SK-N-SH (cell line): ENCODE results near the gene SCARF2. TPM values are rescaled to one million over a fixed set of nuclear protein-coding genes. Genes with fewer than 3 reads are reported as not detected.

Experiments
- CTCF ChIA-PET: fragments of 300-600, 350-600 bp; formaldehyde crosslinking; extraction: SDS; loops from one replicate; lab custom pipeline; 2021; lab: Yijun Ruan, JAX
- POLR2A ChIA-PET: fragments of 350-600 bp; sonication (Branson Sonifier 250); formaldehyde crosslinking; extraction: SDS; loops from one replicate; lab custom pipeline; 2020; ENCODE audit warnings: antibody characterized with exemption, inconsistent platforms; lab: Yijun Ruan, JAX
- DNase-seq: peaks from one replicate; pipeline ENCODE4 v3.0.0; 2012
- H2AFZ ChIP-seq: fragments of 200-600 bp; sonication (generic); 2 replicates; pipeline ENCODE4 v1.8.1; 2016; ENCODE audit warnings: antibody characterized with exemption, mild to moderate bottlenecking, low read depth
- H3F3A ChIP-seq: fragments of 200-600 bp; sonication (generic); replicated peaks from 2 replicates; pipeline ENCODE3; 2016; ENCODE audit warnings: antibody characterized with exemption, mild to moderate bottlenecking; ENCODE audit not compliant: insufficient read depth
- H3K27ac ChIP-seq, 2 experiments: fragments of 200-500 bp in 1 of 2; fragments of 200-600 bp in 1 of 2; sonication (Bioruptor generic) in 1 of 2; sonication (generic), shearing (Covaris generic) in 1 of 2; 2 replicates each; pipeline versions ENCODE4 v1.5.1 to v1.6.1; 2014 to 2016; ENCODE audit warnings: low read depth in 2 of 2, inconsistent platforms in 1 of 2, low read length in 1 of 2, mild to moderate bottlenecking in 1 of 2, mixed read lengths in 1 of 2
- H3K27me3 ChIP-seq: fragments of 200-600 bp; sonication (generic), shearing (Covaris generic); 2 replicates; pipeline ENCODE4 v1.6.1; 2016; ENCODE audit warnings: mixed run types; ENCODE audit not compliant: insufficient read depth
- H3K36me3 ChIP-seq, 2 experiments: fragments of 200-500 bp in 1 of 2; fragments of 200-600 bp in 1 of 2; sonication (Bioruptor generic) in 1 of 2; sonication (generic) in 1 of 2; replicated peaks in 1 of 2; 2 replicates each; pipeline versions ENCODE3 to v1.5.1; 2014 to 2016; ENCODE audit warnings: low read length in 1 of 2, mild to moderate bottlenecking in 1 of 2; ENCODE audit not compliant: insufficient read depth in 2 of 2, control insufficient read depth in 1 of 2
- H3K4me1 ChIP-seq, 2 experiments: fragments of 200-500 bp in 1 of 2; fragments of 200-600 bp in 1 of 2; sonication (Bioruptor generic) in 1 of 2; sonication (generic), shearing (Covaris generic) in 1 of 2; 2 replicates each; pipeline versions ENCODE4 v1.5.1 to v1.6.1; 2014 to 2016; ENCODE audit warnings: low read depth in 1 of 2, low read length in 1 of 2, mixed run types in 1 of 2; ENCODE audit not compliant: insufficient read depth in 2 of 2, control insufficient read depth in 1 of 2
- H3K4me2 ChIP-seq: fragments of 200-600 bp; sonication (generic), shearing (Covaris generic); 2 replicates; pipeline ENCODE4 v1.6.1; 2017; ENCODE audit warnings: mixed run types
- H3K4me3 ChIP-seq, 2 experiments: fragments of 200-500 bp in 1 of 2; fragments of 200-600 bp in 1 of 2; sonication (Bioruptor generic) in 1 of 2; sonication (generic), shearing (Covaris generic) in 1 of 2; 2 replicates each; pipeline versions ENCODE4 v1.5.1 to v1.8.1; 2014 to 2016; ENCODE audit warnings: low read depth in 2 of 2, inconsistent platforms in 1 of 2, low read length in 1 of 2, mild to moderate bottlenecking in 1 of 2, mixed read lengths in 1 of 2, moderate library complexity in 1 of 2
- H3K79me2 ChIP-seq: fragments of 200-600 bp; sonication (generic); 2 replicates; pipeline ENCODE4 v1.8.1; 2017; ENCODE audit warnings: mild to moderate bottlenecking; ENCODE audit not compliant: insufficient read depth
- H3K9ac ChIP-seq: fragments of 200-600 bp; sonication (generic); 2 replicates; pipeline ENCODE4 v1.6.1; 2017; ENCODE audit warnings: mixed run types
- H3K9me2 ChIP-seq: fragments of 200-600 bp; sonication (generic); 2 replicates; pipeline ENCODE4 v1.6.1; 2017; ENCODE audit warnings: mixed run types
- H3K9me3 ChIP-seq: fragments of 200-600 bp; sonication (generic); 2 replicates; pipeline ENCODE4 v1.6.1; 2017; ENCODE audit warnings: mixed run types, mild to moderate bottlenecking, moderate library complexity
- H4K20me1 ChIP-seq: fragments of 200-600 bp; sonication (generic); 2 replicates; pipeline ENCODE4 v1.6.1; 2017; ENCODE audit warnings: mild to moderate bottlenecking, mixed run types; ENCODE audit not compliant: insufficient read depth
- CHD2 ChIP-seq: fragments of 150-350 bp; IDR thresholded peaks from 2 replicates; pipeline ENCODE4 v1.6.1; 2018; ENCODE audit warnings: low read length; ENCODE audit not compliant: partially characterized antibody
- CTCF ChIP-seq: fragments of 200-600 bp; sonication (generic); IDR thresholded peaks from 2 replicates; pipeline ENCODE4 v1.6.1; 2017; ENCODE audit warnings: antibody characterized with exemption, mild to moderate bottlenecking, moderate library complexity
- ELF1 ChIP-seq: IDR thresholded peaks from 2 replicates; pipeline ENCODE4 v1.4.0; 2012
- EP300 ChIP-seq, 2 experiments: IDR thresholded peaks; 2 replicates each; pipeline versions ENCODE4 v1.4.0 to v1.6.1; 2012; ENCODE audit warnings: borderline replicate concordance in 1 of 2, low read depth in 1 of 2, low read length in 1 of 2
- EZH2phosphoT487 ChIP-seq: fragments of 200-600 bp; sonication (generic); IDR thresholded peaks from 2 replicates; pipeline ENCODE4 v1.6.1; 2017; ENCODE audit warnings: low read depth, mixed run types, mild to moderate bottlenecking, antibody characterized with exemption, moderate library complexity, borderline replicate concordance
- FOSL2 ChIP-seq: IDR thresholded peaks from 2 replicates; pipeline ENCODE4 v1.4.0; 2012; ENCODE audit warnings: low read depth, mild to moderate bottlenecking, moderate library complexity, borderline replicate concordance
- FOXJ3 ChIP-seq: sonication (generic); formaldehyde crosslinking; IDR thresholded peaks from 2 replicates; pipeline ENCODE4 v1.5.1; 2020; ENCODE audit warnings: mild to moderate bottlenecking, missing genetic modification reagents
- FOXM1 ChIP-seq: IDR thresholded peaks from 2 replicates; pipeline ENCODE4 v1.4.0; 2012; ENCODE audit warnings: low read depth, mild to moderate bottlenecking
- GABPA ChIP-seq: IDR thresholded peaks from 2 replicates; pipeline ENCODE4 v1.4.0; 2012; ENCODE audit warnings: low read depth, mild to moderate bottlenecking
- JUND ChIP-seq: IDR thresholded peaks from 2 replicates; pipeline ENCODE4 v1.4.0; 2012
- MAX ChIP-seq: IDR thresholded peaks from 2 replicates; pipeline ENCODE4 v1.4.0; 2012; ENCODE audit warnings: low read depth
- NFIC ChIP-seq: IDR thresholded peaks from 2 replicates; pipeline ENCODE4 v1.4.0; 2012; ENCODE audit warnings: borderline replicate concordance
- RCOR1 ChIP-seq: fragments of 150-350 bp; IDR thresholded peaks from 2 replicates; pipeline ENCODE4 v1.6.1; 2017; ENCODE audit warnings: antibody characterized with exemption, low read length
- RXRA ChIP-seq: IDR thresholded peaks from 2 replicates; pipeline ENCODE4 v1.4.0; 2012; ENCODE audit warnings: low read depth, mild to moderate bottlenecking, borderline replicate concordance
- SMC3 ChIP-seq: IDR thresholded peaks from 2 replicates; pipeline ENCODE4 v1.6.1; 2012; ENCODE audit warnings: low read depth, low read length, improper control_type of control experiment
- TAF1 ChIP-seq: IDR thresholded peaks from 2 replicates; pipeline ENCODE4 v1.6.1; 2012; ENCODE audit warnings: low read depth, mild to moderate bottlenecking, low read length, moderate library complexity, borderline replicate concordance
- TCF12 ChIP-seq: IDR thresholded peaks from 2 replicates; pipeline ENCODE4 v1.4.0; 2012
- TEAD4 ChIP-seq: IDR thresholded peaks from 2 replicates; pipeline ENCODE4 v1.4.0; 2012; ENCODE audit warnings: mild to moderate bottlenecking, borderline replicate concordance; ENCODE audit not compliant: insufficient read depth
- USF1 ChIP-seq: IDR thresholded peaks from 2 replicates; pipeline ENCODE4 v1.4.0; 2012; ENCODE audit warnings: low read depth, borderline replicate concordance
- YY1 ChIP-seq: IDR thresholded peaks from 2 replicates; pipeline ENCODE4 v1.4.0; 2012; ENCODE audit warnings: low read depth, mild to moderate bottlenecking
- WGBS: methylation state at CpG from one replicate; pipeline ENCODE4 v1.1.6; 2017; ENCODE audit warnings: low lambda C conversion rate; 5-methylcytosine and 5-hydroxymethylcytosine counted together
- polyA plus RNA-seq, 3 experiments: library from polyadenylated mRNA; depleted of rRNA; stranded (reverse); fragments of >200 nt; gene quantifications; 2 replicates each; pipeline ENCODE4 v1.2.3, GENCODE V29; 2012
- TF ChIP-seq, protein P1 (sequence below): IDR thresholded peaks from 2 replicates; pipeline ENCODE4; 2012
- TF ChIP-seq, protein P2 (sequence below): fragments of 150-350 bp; IDR thresholded peaks from 2 replicates; pipeline ENCODE4 v1.6.1; 2016; ENCODE audit warnings: mild to moderate bottlenecking, low read depth, low read length

Gene SCARF2
- polyA plus RNA-seq, 1 of the 3 experiments (the other 2 are of a cell fraction) = 49.0 TPM

DNA sequence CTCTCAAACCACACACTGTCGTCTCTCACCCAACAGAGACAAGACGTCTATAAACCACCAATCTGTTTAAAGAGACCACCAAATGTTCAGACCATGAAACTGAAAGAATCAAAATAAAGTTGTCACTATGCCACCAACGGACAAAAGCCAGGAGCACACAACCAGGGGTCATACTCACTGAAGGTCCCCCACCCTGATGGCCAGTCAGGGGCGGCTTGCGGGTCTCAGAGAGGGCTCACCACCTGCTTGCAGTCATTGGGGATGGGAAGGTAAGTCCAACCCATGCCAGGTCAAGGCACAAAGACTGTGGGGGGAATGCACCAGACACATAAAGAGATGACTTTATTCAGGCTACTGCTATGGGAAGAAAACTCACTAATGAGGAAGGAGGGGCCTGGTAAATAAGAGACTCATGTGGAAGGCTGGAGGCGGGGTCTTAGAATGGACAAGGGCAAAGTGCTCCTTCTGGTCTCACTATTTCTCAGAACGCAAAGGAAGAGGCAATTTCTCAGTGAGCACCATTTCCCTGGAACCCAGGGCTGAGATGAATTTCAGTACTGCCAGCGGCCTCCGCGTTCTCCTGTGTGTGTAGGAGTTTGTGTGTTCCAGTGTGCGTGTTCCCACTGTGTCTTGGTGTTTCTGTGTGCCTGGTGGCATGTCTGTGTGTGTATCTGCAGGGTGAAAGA lies 17.3 kb downstream of the SCARF2 start:
- no peaks in the 10 kb centered on the region for H3K27me3 ChIP-seq
- ChIA-PET POLR2A (no interaction called here), CTCF (interaction anchor here (3.1 to 3.7 kb wide), 2 partner anchors 14 to 35 kb away, joined by 38 to 102 read pairs; no protein-coding TSS in a partner anchor)
- H3K9ac ChIP-seq = no peak overlapping the region
- H3K4me2 ChIP-seq = no peak overlapping the region
- H3F3A ChIP-seq = peaks cover 16% of the 10 kb centered on the region
- H3K9me2 ChIP-seq = no peaks in the 10 kb centered on the region
- no peaks in the 10 kb centered on the region for H3K9me3 ChIP-seq
- H3K27ac ChIP-seq = no peak overlapping the region
- H3K36me3 ChIP-seq = peaks cover 0 to 10% of the 10 kb centered on the region in 2 experiments
- peaks cover 25% of the 10 kb centered on the region for H4K20me1 ChIP-seq
- no peak overlapping the region for H2AFZ ChIP-seq
- H3K4me1 ChIP-seq = peaks cover 16 to 44% of the 10 kb centered on the region in 2 experiments; a peak in 3 of 4 replicates
- no peaks in the 10 kb centered on the region for H3K79me2 ChIP-seq
- H3K4me3 ChIP-seq = no peak overlapping the region
- TF ChIP-seq TCF12 (no peak), FOXJ3 (CRISPR knock-in tag) (no peak), SMC3 (no peak), YY1 (no peak), ELF1 (no peak), NFIC (no peak), TAF1 (no peak), CTCF (no peak), TEAD4 (no peak), FOSL2 (no peak), JUND (no peak), EZH2phosphoT487 (no peak), MAX (no peak), GABPA (no peak)
- TF ChIP-seq, all 33 proteins: peak for 0
- DNase-seq = no peak
- 95% methylated on average over 11 of the region's 11 CpGs for WGBS

- Histone ChIP-seq H3K9ac (no peak overlapping the region), H3K27ac (no peak overlapping the region), H3K4me3 (no peak overlapping the region), H3F3A (peaks cover 16% of the 10 kb centered on the region), H3K27me3 (no peaks in the 10 kb centered on the region), H3K9me2 (no peaks in the 10 kb centered on the region), H4K20me1 (peaks cover 20% of the 10 kb centered on the region), H3K79me2 (no peaks in the 10 kb centered on the region), H3K4me2 (no peak overlapping the region), H2AFZ (no peak overlapping the region), H3K4me1 (peaks cover 16 to 40% of the 10 kb centered on the region in 2 experiments; a peak in 3 of 4 replicates), H3K9me3 (no peaks in the 10 kb centered on the region), H3K36me3 (peaks cover 0 to 5% of the 10 kb centered on the region in 2 experiments)
- DNase-seq = no peak
- 85% methylated on average over 2 of the region's 2 CpGs for WGBS
- ChIA-PET CTCF (interaction anchor here (2.0 to 3.7 kb wide), 6 partner anchors 9 to 77 kb away, joined by 5 to 102 read pairs (median 16); partner anchors contain the start of gene KLHL22), POLR2A (no interaction called here)
- TF ChIP-seq, protein P1, sequence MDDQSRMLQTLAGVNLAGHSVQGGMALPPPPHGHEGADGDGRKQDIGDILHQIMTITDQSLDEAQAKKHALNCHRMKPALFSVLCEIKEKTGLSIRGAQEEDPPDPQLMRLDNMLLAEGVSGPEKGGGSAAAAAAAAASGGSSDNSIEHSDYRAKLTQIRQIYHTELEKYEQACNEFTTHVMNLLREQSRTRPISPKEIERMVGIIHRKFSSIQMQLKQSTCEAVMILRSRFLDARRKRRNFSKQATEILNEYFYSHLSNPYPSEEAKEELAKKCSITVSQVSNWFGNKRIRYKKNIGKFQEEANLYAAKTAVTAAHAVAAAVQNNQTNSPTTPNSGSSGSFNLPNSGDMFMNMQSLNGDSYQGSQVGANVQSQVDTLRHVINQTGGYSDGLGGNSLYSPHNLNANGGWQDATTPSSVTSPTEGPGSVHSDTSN = no peak
- no peak for TF ChIP-seq EP300 (IDR thresholded peaks at IDR 0.05; ENCODE audit: borderline replicate concordance in 1 of 2, low read depth in 1 of 2, low read length in 1 of 2)
- TF ChIP-seq, protein P2, sequence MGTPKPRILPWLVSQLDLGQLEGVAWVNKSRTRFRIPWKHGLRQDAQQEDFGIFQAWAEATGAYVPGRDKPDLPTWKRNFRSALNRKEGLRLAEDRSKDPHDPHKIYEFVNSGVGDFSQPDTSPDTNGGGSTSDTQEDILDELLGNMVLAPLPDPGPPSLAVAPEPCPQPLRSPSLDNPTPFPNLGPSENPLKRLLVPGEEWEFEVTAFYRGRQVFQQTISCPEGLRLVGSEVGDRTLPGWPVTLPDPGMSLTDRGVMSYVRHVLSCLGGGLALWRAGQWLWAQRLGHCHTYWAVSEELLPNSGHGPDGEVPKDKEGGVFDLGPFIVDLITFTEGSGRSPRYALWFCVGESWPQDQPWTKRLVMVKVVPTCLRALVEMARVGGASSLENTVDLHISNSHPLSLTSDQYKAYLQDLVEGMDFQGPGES = no peak
- TF ChIP-seq RXRA = no peak
- no peak for TF ChIP-seq CHD2
- no peak for TF ChIP-seq MAX
- TF ChIP-seq USF1 = no peak
- no peak for TF ChIP-seq FOXM1
- no peak for TF ChIP-seq RCOR1
These were observed 18.0 kb downstream of the SCARF2 start for GRCh38 chr22:20419664-20419951.
